ENCODE data around the gene RASA3.
"Not testable (repeated sequence)": the region's sequence is repeated elsewhere in the genome, so short reads cannot be mapped to it uniquely, and the experiment has no call there.

Gene RASA3
- long read RNA-seq, full-length matches to known transcripts: 740 of 1,001 reads
- long read RNA-seq, partial matches to known transcripts: 93 of 1,001 reads
- long read RNA-seq, other reads (novel, unspliced or antisense): 168 of 1,001 reads

DNA sequence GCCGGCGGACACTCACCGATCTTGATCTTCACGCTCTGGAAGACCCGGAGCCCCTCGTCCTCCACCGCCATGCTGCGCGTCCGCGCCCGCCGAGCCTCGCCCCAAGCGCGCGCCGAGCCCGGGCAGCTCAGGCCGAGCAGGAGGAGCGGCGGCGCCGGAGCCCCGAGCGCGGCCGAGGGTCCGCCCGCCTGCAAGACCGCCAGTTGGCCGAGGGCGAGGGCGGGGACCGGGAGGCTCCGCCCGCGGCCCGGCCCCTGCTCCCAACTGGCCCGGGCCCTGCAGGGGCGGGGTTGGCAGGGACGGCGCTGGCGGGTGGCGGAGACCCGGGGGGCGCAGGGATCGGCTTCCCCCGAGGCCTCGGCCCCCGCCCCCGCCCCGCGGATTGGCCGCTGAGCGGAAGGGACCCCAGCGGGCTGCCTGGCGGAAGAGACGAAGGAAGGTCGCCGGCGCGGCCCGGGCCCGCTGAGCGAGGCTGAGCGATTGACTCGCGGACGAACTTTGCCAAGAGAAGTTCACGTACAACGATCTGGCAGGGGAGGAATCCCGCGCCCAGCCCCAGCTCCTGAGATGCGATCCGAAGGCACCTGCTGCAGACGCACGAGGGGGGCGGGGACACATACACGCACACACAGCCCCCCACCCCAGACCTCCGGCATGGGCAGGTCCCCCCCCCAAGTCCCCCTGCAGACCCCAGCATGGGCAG lies at the start of gene RASA3:
Gene RASA3, minus strand, starts transcription at position 205 of the 703 bp plus-strand sequence. Its CDS starts 134 bp downstream, at position 71.
- no peaks in the 10 kb centered on the region for H3K27me3 ChIP-seq (ENCODE audit: insufficient read depth, poor library complexity, severe bottlenecking)
- TF ChIP-seq POLR2AphosphoS5 (IDR thresholded peaks at IDR 0.05; ENCODE audit: low read depth) (peak; percentile 47; the same call in 1 of the 2 replicates), SPI1 (IDR thresholded peaks at IDR 0.05; ENCODE audit: borderline replicate concordance, low read depth) (no peak)
- DNase-seq (ENCODE audit: low read depth in 1 of 2, low spot score in 1 of 2): peak in 1 of 2 experiments; percentile 73
- peak within 1 kb of the TSS; percentile 62 for H3K4me3 ChIP-seq (replicated peaks; ENCODE audit: insufficient read depth, low read length)
- peak within 1 kb of the TSS; percentile 78 for H3K27ac ChIP-seq (replicated peaks)

- no peak within 1 kb of the TSS for H3K4me3 ChIP-seq (replicated peaks; ENCODE audit: insufficient read depth, low read length)
- DNase-seq (ENCODE audit: low read depth in 1 of 2, low spot score in 1 of 2): no peak
- no peaks in the 10 kb centered on the region for H3K27me3 ChIP-seq (ENCODE audit: insufficient read depth, poor library complexity, severe bottlenecking)
- no peak within 1 kb of the TSS for H3K27ac ChIP-seq (replicated peaks)
- TF ChIP-seq REST (IDR thresholded peaks at IDR 0.05; ENCODE audit: insufficient replicate concordance, low read depth) (no peak), GABPA (IDR thresholded peaks at IDR 0.05; ENCODE audit: low read depth) (no peak), CTCF (IDR thresholded peaks at IDR 0.05; ENCODE audit: insufficient read depth, low read length) (no peak), POLR2AphosphoS5 (IDR thresholded peaks at IDR 0.05; ENCODE audit: low read depth) (no peak), SPI1 (IDR thresholded peaks at IDR 0.05; ENCODE audit: borderline replicate concordance, low read depth) (no peak)
Observed at GRCh38 chr13:114179087-114179658, 46.8 kb upstream of the RASA3 start, which contains the start of gene CFAP97D2. CFAP97D2 (plus strand) TSS chr13:114179257; CDS start chr13:114179331, 74 bp downstream.

GRCh38 chr13:114177245-114178010 lies 45.0 kb upstream of the RASA3 start:
- TF ChIP-seq POLR2AphosphoS5 (IDR thresholded peaks at IDR 0.05; ENCODE audit: low read depth) (no peak), GABPA (IDR thresholded peaks at IDR 0.05; ENCODE audit: low read depth) (no peak), SPI1 (IDR thresholded peaks at IDR 0.05; ENCODE audit: borderline replicate concordance, low read depth) (no peak), CTCF (IDR thresholded peaks at IDR 0.05; ENCODE audit: insufficient read depth, low read length) (no peak), REST (IDR thresholded peaks at IDR 0.05; ENCODE audit: insufficient replicate concordance, low read depth) (no peak)
- no peaks in the 10 kb centered on the region for H3K27me3 ChIP-seq (ENCODE audit: insufficient read depth, poor library complexity, severe bottlenecking)
- DNase-seq (ENCODE audit: low read depth in 1 of 2, low spot score in 1 of 2): peak in 1 of 2 experiments; percentile 23
- no peak overlapping the region for H3K4me3 ChIP-seq (replicated peaks; ENCODE audit: insufficient read depth, low read length)
- no peak overlapping the region for H3K27ac ChIP-seq (replicated peaks)

GRCh38 chr13:114176359-114176902 lies 44.0 kb upstream of the RASA3 start:
- not testable (repeated sequence) for H3K27me3 ChIP-seq (ENCODE audit: insufficient read depth, poor library complexity, severe bottlenecking); DNase-seq (ENCODE audit: low read depth in 1 of 2, low spot score in 1 of 2); H3K4me3 ChIP-seq (replicated peaks; ENCODE audit: insufficient read depth, low read length); H3K27ac ChIP-seq (replicated peaks)
